GM12878 (cell line): ENCODE results near the gene COL23A1.

Experiments
- ASH2L ChIP-seq: fragments of 300-600, 200-600 bp; sonication (generic); IDR thresholded peaks from 2 replicates; pipeline ENCODE4 v1.6.1; 2017; ENCODE audit warnings: low read depth, mild to moderate bottlenecking, borderline replicate concordance
- ESRRA ChIP-seq: IDR thresholded peaks from 2 replicates; pipeline ENCODE4 v1.6.1; 2012; ENCODE audit warnings: mild to moderate bottlenecking, low read length, improper control_type of control experiment
- EZH2 ChIP-seq: IDR thresholded peaks from 2 replicates; pipeline ENCODE4 v1.6.1; 2012; ENCODE audit warnings: low read depth, mild to moderate bottlenecking, control low read depth, inconsistent platforms, low read length, borderline replicate concordance; ENCODE audit not compliant: control insufficient read depth
- MYC ChIP-seq: IDR thresholded peaks from 2 replicates; pipeline ENCODE4 v1.6.1; 2011; ENCODE audit warnings: mild to moderate bottlenecking, low read length, moderate library complexity, inconsistent platforms; ENCODE audit not compliant: insufficient read depth, insufficient replicate concordance, insufficient read length, severe bottlenecking
- POLR2AphosphoS5 ChIP-seq: IDR thresholded peaks from 2 replicates; pipeline ENCODE4 v1.6.1; 2011; ENCODE audit warnings: mild to moderate bottlenecking, low read length, inconsistent platforms
- SIX5 ChIP-seq: IDR thresholded peaks from 2 replicates; pipeline ENCODE4 v1.6.1; 2011; ENCODE audit warnings: mild to moderate bottlenecking, low read depth, low read length, moderate library complexity; ENCODE audit not compliant: severe bottlenecking
- TF ChIP-seq, protein P1 (sequence below), 3 experiments: IDR thresholded peaks in 2 of 3; conservative IDR thresholded peaks in 1 of 3; 2 replicates each; pipeline ENCODE4 v1.5.1; 2011; ENCODE audit warnings: low read depth in 3 of 3, low read length in 3 of 3, mild to moderate bottlenecking in 3 of 3, control low read depth in 2 of 3, moderate library complexity in 2 of 3, inconsistent platforms in 1 of 3, mixed read lengths in 1 of 3; ENCODE audit not compliant: control insufficient read depth in 2 of 3, insufficient read depth in 1 of 3; ENCODE audit errors: extremely low read depth in 1 of 3
- TF ChIP-seq, protein P2 (sequence below): fragments of 450-650 bp; IDR thresholded peaks from 2 replicates; pipeline ENCODE4 v1.6.1; 2017; ENCODE audit warnings: antibody characterized with exemption, mild to moderate bottlenecking, moderate library complexity
- TF ChIP-seq, protein P3 (sequence below): fragments of 450-650 bp; IDR thresholded peaks from 2 replicates; pipeline ENCODE4 v1.6.1; 2017; ENCODE audit warnings: mild to moderate bottlenecking, moderate library complexity
- TF ChIP-seq, protein P4 (sequence below): fragments of 450-650 bp; formaldehyde crosslinking; IDR thresholded peaks from 2 replicates; pipeline ENCODE4 v1.5.0; 2022; ENCODE audit warnings: mild to moderate bottlenecking, missing genetic modification characterization

DNA sequence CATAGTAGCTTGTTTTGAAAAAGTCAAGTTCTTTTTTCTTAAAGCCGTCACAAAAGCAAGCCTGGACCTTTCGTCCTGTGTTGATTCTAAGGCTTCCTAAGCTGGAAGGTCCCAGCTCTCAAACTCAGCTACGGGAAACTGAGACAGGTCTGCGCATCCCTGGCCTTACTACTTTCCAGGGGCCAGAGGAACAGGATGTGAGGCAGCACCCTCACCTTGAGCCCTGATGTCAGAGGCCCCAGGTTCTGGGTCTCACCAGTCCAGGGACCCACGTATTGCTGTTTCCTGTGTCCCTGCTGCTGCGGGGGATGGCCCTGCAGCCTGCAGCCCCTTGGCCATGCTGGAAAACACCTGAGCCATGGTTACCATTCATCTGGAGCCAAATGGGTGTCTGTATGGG is 123.9 kb downstream of the COL23A1 start:
- TF ChIP-seq, protein P1, sequence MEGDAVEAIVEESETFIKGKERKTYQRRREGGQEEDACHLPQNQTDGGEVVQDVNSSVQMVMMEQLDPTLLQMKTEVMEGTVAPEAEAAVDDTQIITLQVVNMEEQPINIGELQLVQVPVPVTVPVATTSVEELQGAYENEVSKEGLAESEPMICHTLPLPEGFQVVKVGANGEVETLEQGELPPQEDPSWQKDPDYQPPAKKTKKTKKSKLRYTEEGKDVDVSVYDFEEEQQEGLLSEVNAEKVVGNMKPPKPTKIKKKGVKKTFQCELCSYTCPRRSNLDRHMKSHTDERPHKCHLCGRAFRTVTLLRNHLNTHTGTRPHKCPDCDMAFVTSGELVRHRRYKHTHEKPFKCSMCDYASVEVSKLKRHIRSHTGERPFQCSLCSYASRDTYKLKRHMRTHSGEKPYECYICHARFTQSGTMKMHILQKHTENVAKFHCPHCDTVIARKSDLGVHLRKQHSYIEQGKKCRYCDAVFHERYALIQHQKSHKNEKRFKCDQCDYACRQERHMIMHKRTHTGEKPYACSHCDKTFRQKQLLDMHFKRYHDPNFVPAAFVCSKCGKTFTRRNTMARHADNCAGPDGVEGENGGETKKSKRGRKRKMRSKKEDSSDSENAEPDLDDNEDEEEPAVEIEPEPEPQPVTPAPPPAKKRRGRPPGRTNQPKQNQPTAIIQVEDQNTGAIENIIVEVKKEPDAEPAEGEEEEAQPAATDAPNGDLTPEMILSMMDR (IDR thresholded peaks at IDR 0.05 in 2 of 3, conservative IDR thresholded peaks at IDR 0.05 in 1 of 3; ENCODE audit: control insufficient read depth in 2 of 3, extremely low read depth in 1 of 3, insufficient read depth in 1 of 3, low read depth in 3 of 3, low read length in 3 of 3): no peak
- TF ChIP-seq, protein P2, sequence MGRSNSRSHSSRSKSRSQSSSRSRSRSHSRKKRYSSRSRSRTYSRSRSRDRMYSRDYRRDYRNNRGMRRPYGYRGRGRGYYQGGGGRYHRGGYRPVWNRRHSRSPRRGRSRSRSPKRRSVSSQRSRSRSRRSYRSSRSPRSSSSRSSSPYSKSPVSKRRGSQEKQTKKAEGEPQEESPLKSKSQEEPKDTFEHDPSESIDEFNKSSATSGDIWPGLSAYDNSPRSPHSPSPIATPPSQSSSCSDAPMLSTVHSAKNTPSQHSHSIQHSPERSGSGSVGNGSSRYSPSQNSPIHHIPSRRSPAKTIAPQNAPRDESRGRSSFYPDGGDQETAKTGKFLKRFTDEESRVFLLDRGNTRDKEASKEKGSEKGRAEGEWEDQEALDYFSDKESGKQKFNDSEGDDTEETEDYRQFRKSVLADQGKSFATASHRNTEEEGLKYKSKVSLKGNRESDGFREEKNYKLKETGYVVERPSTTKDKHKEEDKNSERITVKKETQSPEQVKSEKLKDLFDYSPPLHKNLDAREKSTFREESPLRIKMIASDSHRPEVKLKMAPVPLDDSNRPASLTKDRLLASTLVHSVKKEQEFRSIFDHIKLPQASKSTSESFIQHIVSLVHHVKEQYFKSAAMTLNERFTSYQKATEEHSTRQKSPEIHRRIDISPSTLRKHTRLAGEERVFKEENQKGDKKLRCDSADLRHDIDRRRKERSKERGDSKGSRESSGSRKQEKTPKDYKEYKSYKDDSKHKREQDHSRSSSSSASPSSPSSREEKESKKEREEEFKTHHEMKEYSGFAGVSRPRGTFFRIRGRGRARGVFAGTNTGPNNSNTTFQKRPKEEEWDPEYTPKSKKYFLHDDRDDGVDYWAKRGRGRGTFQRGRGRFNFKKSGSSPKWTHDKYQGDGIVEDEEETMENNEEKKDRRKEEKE: no peak
- TF ChIP-seq, protein P3, sequence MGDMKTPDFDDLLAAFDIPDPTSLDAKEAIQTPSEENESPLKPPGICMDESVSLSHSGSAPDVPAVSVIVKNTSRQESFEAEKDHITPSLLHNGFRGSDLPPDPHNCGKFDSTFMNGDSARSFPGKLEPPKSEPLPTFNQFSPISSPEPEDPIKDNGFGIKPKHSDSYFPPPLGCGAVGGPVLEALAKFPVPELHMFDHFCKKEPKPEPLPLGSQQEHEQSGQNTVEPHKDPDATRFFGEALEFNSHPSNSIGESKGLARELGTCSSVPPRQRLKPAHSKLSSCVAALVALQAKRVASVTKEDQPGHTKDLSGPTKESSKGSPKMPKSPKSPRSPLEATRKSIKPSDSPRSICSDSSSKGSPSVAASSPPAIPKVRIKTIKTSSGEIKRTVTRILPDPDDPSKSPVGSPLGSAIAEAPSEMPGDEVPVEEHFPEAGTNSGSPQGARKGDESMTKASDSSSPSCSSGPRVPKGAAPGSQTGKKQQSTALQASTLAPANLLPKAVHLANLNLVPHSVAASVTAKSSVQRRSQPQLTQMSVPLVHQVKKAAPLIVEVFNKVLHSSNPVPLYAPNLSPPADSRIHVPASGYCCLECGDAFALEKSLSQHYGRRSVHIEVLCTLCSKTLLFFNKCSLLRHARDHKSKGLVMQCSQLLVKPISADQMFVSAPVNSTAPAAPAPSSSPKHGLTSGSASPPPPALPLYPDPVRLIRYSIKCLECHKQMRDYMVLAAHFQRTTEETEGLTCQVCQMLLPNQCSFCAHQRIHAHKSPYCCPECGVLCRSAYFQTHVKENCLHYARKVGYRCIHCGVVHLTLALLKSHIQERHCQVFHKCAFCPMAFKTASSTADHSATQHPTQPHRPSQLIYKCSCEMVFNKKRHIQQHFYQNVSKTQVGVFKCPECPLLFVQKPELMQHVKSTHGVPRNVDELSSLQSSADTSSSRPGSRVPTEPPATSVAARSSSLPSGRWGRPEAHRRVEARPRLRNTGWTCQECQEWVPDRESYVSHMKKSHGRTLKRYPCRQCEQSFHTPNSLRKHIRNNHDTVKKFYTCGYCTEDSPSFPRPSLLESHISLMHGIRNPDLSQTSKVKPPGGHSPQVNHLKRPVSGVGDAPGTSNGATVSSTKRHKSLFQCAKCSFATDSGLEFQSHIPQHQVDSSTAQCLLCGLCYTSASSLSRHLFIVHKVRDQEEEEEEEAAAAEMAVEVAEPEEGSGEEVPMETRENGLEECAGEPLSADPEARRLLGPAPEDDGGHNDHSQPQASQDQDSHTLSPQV: no peak
- TF ChIP-seq POLR2AphosphoS5 (no peak), EZH2 (no peak), ESRRA (no peak), SIX5 (no peak), ASH2L (no peak), MYC (no peak)
- TF ChIP-seq, protein P4, sequence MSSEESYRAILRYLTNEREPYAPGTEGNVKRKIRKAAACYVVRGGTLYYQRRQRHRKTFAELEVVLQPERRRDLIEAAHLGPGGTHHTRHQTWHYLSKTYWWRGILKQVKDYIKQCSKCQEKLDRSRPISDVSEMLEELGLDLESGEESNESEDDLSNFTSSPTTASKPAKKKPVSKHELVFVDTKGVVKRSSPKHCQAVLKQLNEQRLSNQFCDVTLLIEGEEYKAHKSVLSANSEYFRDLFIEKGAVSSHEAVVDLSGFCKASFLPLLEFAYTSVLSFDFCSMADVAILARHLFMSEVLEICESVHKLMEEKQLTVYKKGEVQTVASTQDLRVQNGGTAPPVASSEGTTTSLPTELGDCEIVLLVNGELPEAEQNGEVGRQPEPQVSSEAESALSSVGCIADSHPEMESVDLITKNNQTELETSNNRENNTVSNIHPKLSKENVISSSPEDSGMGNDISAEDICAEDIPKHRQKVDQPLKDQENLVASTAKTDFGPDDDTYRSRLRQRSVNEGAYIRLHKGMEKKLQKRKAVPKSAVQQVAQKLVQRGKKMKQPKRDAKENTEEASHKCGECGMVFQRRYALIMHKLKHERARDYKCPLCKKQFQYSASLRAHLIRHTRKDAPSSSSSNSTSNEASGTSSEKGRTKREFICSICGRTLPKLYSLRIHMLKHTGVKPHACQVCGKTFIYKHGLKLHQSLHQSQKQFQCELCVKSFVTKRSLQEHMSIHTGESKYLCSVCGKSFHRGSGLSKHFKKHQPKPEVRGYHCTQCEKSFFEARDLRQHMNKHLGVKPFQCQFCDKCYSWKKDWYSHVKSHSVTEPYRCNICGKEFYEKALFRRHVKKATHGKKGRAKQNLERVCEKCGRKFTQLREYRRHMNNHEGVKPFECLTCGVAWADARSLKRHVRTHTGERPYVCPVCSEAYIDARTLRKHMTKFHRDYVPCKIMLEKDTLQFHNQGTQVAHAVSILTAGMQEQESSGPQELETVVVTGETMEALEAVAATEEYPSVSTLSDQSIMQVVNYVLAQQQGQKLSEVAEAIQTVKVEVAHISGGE (CRISPR knock-in tag): no peak
